Central memory CD8-positive, alpha-beta T cell (primary cell): Measurements from ENCODE around the gene MAN1A1.

Experiments
- ATAC-seq: fragments of 150-1000 bp; cut with Tn5 transposase; replicated peaks from 2 replicates; pipeline ENCODE4 v1.10.0; 2022; ENCODE audit warnings: mild to moderate bottlenecking, moderate FRiP score, moderate number of reproducible peaks; ENCODE audit not compliant: poor library complexity, severe bottlenecking; ENCODE audit errors: extremely low read depth
- DNase-seq, 2 donors: peaks; one replicate each; pipeline ENCODE4 v3.0.0; 2021; ENCODE audit warnings: low spot score in 2 of 2
- H3K27ac Mint-ChIP-seq: one replicate; pipeline ENCODE4 v1.8.0; 2022; ENCODE audit warnings: low read depth, mild to moderate bottlenecking, moderate library complexity, mixed read lengths
- H3K27me3 Mint-ChIP-seq: one replicate; pipeline ENCODE4 v1.8.0; 2022; ENCODE audit warnings: mixed read lengths
- H3K36me3 Mint-ChIP-seq: one replicate; pipeline ENCODE4 v1.8.0; 2022; ENCODE audit warnings: mild to moderate bottlenecking, moderate library complexity, mixed read lengths; ENCODE audit not compliant: insufficient read depth
- H3K4me1 Mint-ChIP-seq: one replicate; pipeline ENCODE4 v1.8.0; 2022; ENCODE audit warnings: mixed read lengths
- H3K4me3 Mint-ChIP-seq: one replicate; pipeline ENCODE4 v1.8.0; 2022; ENCODE audit warnings: mild to moderate bottlenecking, moderate library complexity, mixed read lengths
- H3K9me3 Mint-ChIP-seq: one replicate; pipeline ENCODE4 v1.8.0; 2022; ENCODE audit warnings: mixed read lengths

The MAN1A1 gene

DNA sequence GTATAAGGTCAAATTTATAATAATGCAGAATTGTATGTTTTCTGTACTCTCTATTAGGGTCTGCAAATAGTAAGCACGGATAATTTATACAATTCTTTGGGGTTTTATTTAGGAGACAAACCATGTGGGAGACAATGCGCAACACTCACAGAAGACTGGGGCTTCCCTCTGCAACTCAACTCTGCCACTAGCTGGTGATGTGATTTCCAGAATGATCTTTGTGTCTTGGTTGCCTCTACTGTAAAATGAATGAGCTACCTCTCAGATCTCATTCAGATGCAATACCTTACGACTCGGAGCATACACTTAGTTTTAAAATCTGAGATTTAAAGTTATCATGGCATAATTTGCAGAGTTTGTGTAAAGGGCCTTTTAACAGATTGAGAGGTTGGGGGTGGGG, 6.4 kb downstream of the MAN1A1 start:
- Mint-ChIP-seq H3K27me3 (no peaks in the 10 kb centered on the region), H3K36me3 (peaks cover 6% of the 10 kb centered on the region), H3K4me1 (peaks cover 82% of the 10 kb centered on the region), H3K27ac (no peak overlapping the region), H3K4me3 (no peak overlapping the region), H3K9me3 (no peaks in the 10 kb centered on the region)
- DNase-seq (no peak), ATAC-seq (no peak)

DNA sequence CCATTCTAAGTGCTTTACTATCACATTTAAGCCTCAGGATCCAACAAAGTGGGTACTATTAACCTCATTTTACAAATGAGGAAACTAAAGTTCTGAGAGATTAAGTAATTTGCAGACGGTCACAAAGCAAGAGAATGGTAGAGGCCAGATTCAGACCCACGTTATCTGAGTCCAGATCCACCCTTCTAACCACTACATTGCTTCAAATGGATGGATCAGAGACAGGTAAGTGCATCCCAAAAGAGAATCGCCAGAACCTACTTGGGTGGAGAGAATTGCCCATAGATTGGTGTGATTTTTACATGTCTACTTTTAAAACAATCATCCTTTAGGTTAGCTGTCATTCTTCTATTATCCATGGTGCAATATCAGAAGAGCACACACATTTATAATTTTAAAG, 7.1 kb downstream of the MAN1A1 start:
- no peak for ATAC-seq
- H3K36me3 Mint-ChIP-seq: peaks cover 3% of the 10 kb centered on the region
- H3K27me3 Mint-ChIP-seq: no peaks in the 10 kb centered on the region
- no peak overlapping the region for H3K4me3 Mint-ChIP-seq
- no peak overlapping the region for H3K27ac Mint-ChIP-seq
- no peak for DNase-seq
- no peaks in the 10 kb centered on the region for H3K9me3 Mint-ChIP-seq
- peaks cover 78% of the 10 kb centered on the region for H3K4me1 Mint-ChIP-seq

DNA sequence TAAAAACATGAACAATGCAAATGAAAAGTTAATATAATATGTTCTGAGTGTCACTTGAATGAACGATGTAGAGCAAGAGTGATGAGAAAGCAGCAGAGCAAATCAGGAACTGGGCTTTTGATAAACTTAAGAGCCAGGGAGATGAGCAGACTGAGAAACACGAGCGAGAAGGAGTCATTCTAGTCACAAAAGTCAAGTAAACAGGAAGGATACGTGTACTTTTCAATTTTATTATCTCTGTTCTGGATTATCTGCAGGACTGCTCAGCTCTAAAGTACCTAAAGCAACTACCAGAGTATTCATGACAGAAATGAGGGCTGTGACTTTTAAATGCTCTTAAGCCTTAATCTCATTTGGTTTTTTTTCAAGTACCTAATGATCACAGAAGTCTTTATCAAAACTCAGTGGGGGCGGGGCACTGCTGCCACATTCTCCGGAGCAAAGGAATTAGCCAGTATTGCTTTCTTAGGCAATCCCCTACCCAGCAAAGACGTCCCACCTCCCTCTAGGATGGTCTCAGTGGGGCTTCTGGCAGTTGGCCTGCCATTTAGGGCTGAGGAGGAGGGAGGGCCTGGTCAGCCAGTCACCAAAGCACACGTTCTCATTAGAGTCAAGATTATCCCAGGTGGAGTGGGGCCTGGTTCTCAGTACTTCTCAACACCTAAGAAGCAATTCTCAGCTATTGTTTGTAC, 8.6 kb downstream of the MAN1A1 start:
- Mint-ChIP-seq H3K4me1 (peaks cover 70% of the 10 kb centered on the region), H3K4me3 (no peak overlapping the region), H3K27ac (no peak overlapping the region), H3K9me3 (no peaks in the 10 kb centered on the region), H3K27me3 (no peaks in the 10 kb centered on the region), H3K36me3 (peaks cover 2% of the 10 kb centered on the region)
- no peak for ATAC-seq
- no peak for DNase-seq

GRCh38 chr6:119339941-119340456, 9.6 kb downstream of the MAN1A1 start:
- ATAC-seq (no peak), DNase-seq (no peak)
- H3K27me3 Mint-ChIP-seq: no peaks in the 10 kb centered on the region
- H3K9me3 Mint-ChIP-seq: no peaks in the 10 kb centered on the region
- peaks cover 61% of the 10 kb centered on the region for H3K4me1 Mint-ChIP-seq
- no peak overlapping the region for H3K4me3 Mint-ChIP-seq
- no peak overlapping the region for H3K27ac Mint-ChIP-seq
- peaks cover 2% of the 10 kb centered on the region for H3K36me3 Mint-ChIP-seq

DNA sequence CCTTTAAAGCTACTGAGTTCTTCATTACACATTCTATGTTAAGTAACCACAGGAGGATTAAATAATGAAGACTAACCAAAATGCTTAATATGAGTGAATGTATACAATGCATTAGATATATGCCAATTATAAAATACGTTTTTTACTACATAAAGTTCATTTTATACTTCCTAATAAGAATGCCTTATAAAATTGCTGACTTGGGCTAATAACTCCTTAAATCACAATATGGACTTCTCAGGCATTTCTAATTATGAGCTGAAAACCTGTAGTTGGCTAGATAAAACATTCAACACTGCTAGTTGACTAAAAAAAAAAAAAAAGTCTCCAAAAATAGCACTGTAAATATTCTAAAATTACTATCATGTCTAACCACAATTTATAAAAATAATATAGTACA, 11.8 kb downstream of the MAN1A1 start:
- Mint-ChIP-seq H3K36me3 (peaks cover 5% of the 10 kb centered on the region), H3K27me3 (no peaks in the 10 kb centered on the region), H3K9me3 (no peaks in the 10 kb centered on the region), H3K27ac (no peak overlapping the region), H3K4me1 (peaks cover 40% of the 10 kb centered on the region), H3K4me3 (no peak overlapping the region)
- DNase-seq (no peak), ATAC-seq (no peak)

- no peak overlapping the region for H3K27ac Mint-ChIP-seq
- DNase-seq (no peak), ATAC-seq (no peak)
- peaks cover 5% of the 10 kb centered on the region for H3K36me3 Mint-ChIP-seq
- no peaks in the 10 kb centered on the region for H3K9me3 Mint-ChIP-seq
- H3K4me3 Mint-ChIP-seq: no peak overlapping the region
- H3K27me3 Mint-ChIP-seq: no peaks in the 10 kb centered on the region
- H3K4me1 Mint-ChIP-seq: peaks cover 35% of the 10 kb centered on the region
Observed at GRCh38 chr6:119337252-119337651, 12.3 kb downstream of the MAN1A1 start.

- ATAC-seq (no peak), DNase-seq (no peak)
- Mint-ChIP-seq H3K9me3 (no peaks in the 10 kb centered on the region), H3K27me3 (no peaks in the 10 kb centered on the region), H3K4me1 (peaks cover 32% of the 10 kb centered on the region), H3K36me3 (peaks cover 8% of the 10 kb centered on the region), H3K4me3 (no peak overlapping the region), H3K27ac (no peak overlapping the region)
Observed at GRCh38 chr6:119334535-119335264, 14.9 kb downstream of the MAN1A1 start.

GRCh38 chr6:119333707-119334295, 15.8 kb downstream of the MAN1A1 start:
- Mint-ChIP-seq H3K27me3 (no peaks in the 10 kb centered on the region), H3K36me3 (peaks cover 10% of the 10 kb centered on the region), H3K4me1 (peaks cover 26% of the 10 kb centered on the region), H3K4me3 (no peak overlapping the region), H3K27ac (no peak overlapping the region), H3K9me3 (no peaks in the 10 kb centered on the region)
- peak; percentile 54 for ATAC-seq
- DNase-seq: no peak

DNA sequence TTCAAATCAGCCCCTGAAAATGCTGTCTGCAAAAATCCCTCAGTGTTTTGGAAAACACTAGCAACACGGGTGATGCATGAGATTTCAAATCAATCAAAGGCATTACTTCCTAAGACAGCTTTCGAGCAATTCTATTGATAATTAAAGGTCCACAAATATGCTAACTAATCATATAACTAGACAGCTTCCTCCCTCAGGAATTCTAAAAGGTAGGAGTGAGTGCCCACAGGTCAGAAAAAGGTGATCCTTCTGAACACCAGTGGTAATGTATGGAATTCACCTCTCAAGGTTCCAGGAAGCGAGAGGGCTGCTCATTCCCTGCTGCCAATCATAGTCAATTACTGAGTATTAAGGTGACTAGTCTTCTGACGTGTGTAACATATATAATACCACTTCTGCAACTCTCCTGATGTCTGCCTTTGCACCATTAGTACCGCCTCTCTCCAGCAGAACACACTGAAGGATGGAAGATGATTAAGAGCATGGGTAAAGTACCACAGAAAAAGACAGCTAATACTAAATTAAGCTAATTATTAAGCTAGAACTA, 16.4 kb downstream of the MAN1A1 start:
- ATAC-seq: no peak

GRCh38 chr6:119331663-119332286, 17.8 kb downstream of the MAN1A1 start:
- ATAC-seq: no peak
- peaks cover 21% of the 10 kb centered on the region for H3K4me1 Mint-ChIP-seq
- no peaks in the 10 kb centered on the region for H3K27me3 Mint-ChIP-seq
- DNase-seq: no peak
- no peaks in the 10 kb centered on the region for H3K9me3 Mint-ChIP-seq
- no peak overlapping the region for H3K27ac Mint-ChIP-seq
- no peak overlapping the region for H3K4me3 Mint-ChIP-seq
- H3K36me3 Mint-ChIP-seq: peaks cover 10% of the 10 kb centered on the region

More for the DNA sequence above, 16.4 kb downstream of the MAN1A1 start:
- Mint-ChIP-seq H3K27ac (no peak overlapping the region), H3K27me3 (no peaks in the 10 kb centered on the region), H3K9me3 (no peaks in the 10 kb centered on the region), H3K36me3 (peaks cover 10% of the 10 kb centered on the region), H3K4me3 (no peak overlapping the region), H3K4me1 (peaks cover 25% of the 10 kb centered on the region)
- no peak for DNase-seq

DNA sequence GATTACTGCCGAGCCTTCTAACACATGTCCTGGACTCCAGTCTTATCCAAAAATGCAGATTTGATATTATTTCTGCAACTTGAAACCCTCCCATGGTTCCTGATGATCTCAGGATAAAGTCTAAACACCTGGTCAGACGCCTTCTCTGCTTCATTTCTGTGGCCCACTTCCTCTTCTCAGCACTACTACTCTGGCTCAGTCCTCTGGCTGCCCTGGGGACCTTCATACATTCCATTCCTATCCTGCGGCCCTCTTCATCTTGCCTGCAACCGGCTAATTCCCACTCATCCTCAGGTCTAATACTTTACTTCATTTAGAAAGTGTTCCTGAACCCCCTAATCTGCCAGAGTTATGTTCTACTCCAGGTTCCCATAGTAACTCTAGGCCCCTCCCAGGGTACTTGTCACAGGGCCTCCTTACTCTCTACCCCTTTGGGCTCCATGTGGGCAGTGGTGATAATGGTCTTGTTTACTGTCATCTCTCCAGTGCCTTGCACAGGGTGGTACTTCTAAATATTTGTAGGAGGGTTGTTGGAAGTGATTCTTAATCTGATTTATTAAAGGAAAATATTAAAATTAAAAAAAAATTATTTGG, 18.9 kb downstream of the MAN1A1 start:
- peaks cover 21% of the 10 kb centered on the region for H3K4me1 Mint-ChIP-seq
- peaks cover 10% of the 10 kb centered on the region for H3K36me3 Mint-ChIP-seq
- ATAC-seq: no peak
- no peaks in the 10 kb centered on the region for H3K9me3 Mint-ChIP-seq
- no peak for DNase-seq
- H3K27me3 Mint-ChIP-seq: no peaks in the 10 kb centered on the region
- H3K4me3 Mint-ChIP-seq: no peak overlapping the region
- H3K27ac Mint-ChIP-seq: peak overlapping the region; percentile 50

GRCh38 chr6:119329794-119330180, 19.8 kb downstream of the MAN1A1 start:
- Mint-ChIP-seq H3K36me3 (peaks cover 10% of the 10 kb centered on the region), H3K4me1 (peaks cover 21% of the 10 kb centered on the region), H3K27ac (peak overlapping the region; percentile 50), H3K9me3 (no peaks in the 10 kb centered on the region), H3K4me3 (no peak overlapping the region), H3K27me3 (no peaks in the 10 kb centered on the region)
- ATAC-seq (no peak), DNase-seq (no peak)
